ENCODE results near the gene OTX2.

OTX2 gene

GRCh38 chr14:56810147-56810719 is at the start of gene OTX2:
OTX2 (minus strand) TSS chr14:56810479; CDS start chr14:56805456, 5,023 bp downstream.
- DNase-seq = no peak

- DNase-seq = no peak
Measured at GRCh38 chr14:56858422-56858821, 48.1 kb upstream of the OTX2 start.

- no peak for DNase-seq
Measured at GRCh38 chr14:56857216-56857615, 46.9 kb upstream of the OTX2 start.

- peak; percentile 74 for DNase-seq
Measured at GRCh38 chr14:56855891-56856461, 45.7 kb upstream of the OTX2 start.

GRCh38 chr14:56854325-56854724 is 44.0 kb upstream of the OTX2 start:
- DNase-seq = peak; percentile 41

GRCh38 chr14:56846970-56847930 is 37.0 kb upstream of the OTX2 start:
- no peak for DNase-seq

- no peak for DNase-seq
Measured at GRCh38 chr14:56844406-56845002, 34.2 kb upstream of the OTX2 start.

- DNase-seq = no peak
Measured at GRCh38 chr14:56841611-56842010, 31.3 kb upstream of the OTX2 start.

- DNase-seq = no peak
Measured at GRCh38 chr14:56840221-56840620, 29.9 kb upstream of the OTX2 start.

- DNase-seq = no peak
Measured at GRCh38 chr14:56829151-56829550, 18.9 kb upstream of the OTX2 start.

- DNase-seq = no peak
Measured at GRCh38 chr14:56826214-56826613, 15.9 kb upstream of the OTX2 start.

- DNase-seq = no peak
Measured at GRCh38 chr14:56821805-56822610, 11.7 kb upstream of the OTX2 start.

- DNase-seq = no peak
Measured at GRCh38 chr14:56821177-56821576, 10.9 kb upstream of the OTX2 start.

GRCh38 chr14:56817396-56817921 is 7.2 kb upstream of the OTX2 start:
- DNase-seq = no peak

GRCh38 chr14:56816574-56817391 is 6.5 kb upstream of the OTX2 start:
- no peak for DNase-seq

GRCh38 chr14:56815745-56816144 is 5.5 kb upstream of the OTX2 start:
- no peak for DNase-seq

GRCh38 chr14:56814969-56815700 is 4.9 kb upstream of the OTX2 start:
- no peak for DNase-seq

- DNase-seq = no peak
Measured at GRCh38 chr14:56814519-56814959, 4.3 kb upstream of the OTX2 start.

- no peak for DNase-seq
Measured at GRCh38 chr14:56813143-56813551, 2.9 kb upstream of the OTX2 start.

GRCh38 chr14:56812364-56813141 is 2.3 kb upstream of the OTX2 start:
- no peak for DNase-seq
